Caki2 (cell line): ENCODE results near the gene GSTM1. TPM values are rescaled to one million over a fixed set of nuclear protein-coding genes. Genes with fewer than 3 reads are reported as not detected.
A peak's percentile ranks its signal among the peaks of the same experiment; 100 is the strongest.
"Not testable (repeated sequence)": the region's sequence is repeated elsewhere in the genome, so short reads cannot be mapped to it uniquely, and the experiment has no call there.

Source experiments
- DNase-seq: peaks from one replicate; pipeline ENCODE4 v3.0.0-alpha.2; 2015; ENCODE audit warnings: low read depth
- in situ Hi-C: cut with HindIII; loops from 2 replicates; pipeline ENCODE4 v1.10.0; 2016; ENCODE audit warnings: low sequenced_read_pairs, low pct_unique_long_range_greater_than_20kb, mixed read lengths
- total RNA-seq: library from RNA; depleted of rRNA; stranded (reverse); fragments of >200 nt; shearing (Covaris generic); gene quantifications from 2 replicates; pipeline ENCODE4 v1.2.3, GENCODE V29; 2014; ENCODE audit warnings: low replicate concordance

The GSTM1 gene
- total RNA-seq, 1 experiment from 2014 or later = not detected

- in situ Hi-C loops = no loop called here
- peak; percentile 6 for DNase-seq
Measured at GRCh38 chr1:109658533-109659042, 29.0 kb upstream of the GSTM1 start.

- in situ Hi-C loops = no loop called here
- peak; percentile 8 for DNase-seq
Measured at GRCh38 chr1:109659145-109659544, 28.5 kb upstream of the GSTM1 start.

DNA sequence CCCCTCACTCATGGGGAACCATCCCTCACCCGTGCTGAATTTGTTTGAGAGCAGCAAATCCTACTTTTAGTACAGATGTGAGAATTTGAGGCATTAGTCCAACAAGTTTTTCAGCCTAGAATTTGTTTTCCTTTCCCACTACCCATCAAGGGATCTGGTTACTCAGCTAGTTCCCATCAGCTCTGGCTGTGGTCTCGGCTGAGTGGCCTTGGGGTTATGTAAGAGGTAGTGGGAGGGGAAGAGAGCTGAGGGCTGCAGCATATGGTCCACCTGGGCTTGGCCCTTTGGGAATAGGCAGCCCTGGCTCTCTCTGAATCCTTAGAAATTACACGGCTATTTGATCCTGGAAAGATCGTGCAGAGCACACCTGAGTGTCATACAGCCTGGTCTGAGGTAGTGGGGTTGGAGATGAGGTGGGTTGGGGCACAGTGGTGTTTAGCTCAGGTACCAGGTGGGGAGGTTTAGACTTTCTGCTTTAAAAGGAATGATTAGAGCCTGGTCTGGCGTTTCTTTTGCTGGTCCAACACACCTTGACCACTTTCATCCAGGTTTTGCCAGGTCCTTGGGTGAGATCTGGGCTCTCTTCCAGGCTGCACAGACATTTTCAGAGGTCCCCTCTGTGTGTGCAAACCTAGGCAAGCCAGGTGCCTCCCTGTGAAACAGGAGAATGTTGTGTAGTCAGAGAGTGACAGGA, 27.5 kb upstream of the GSTM1 start:
- DNase-seq = peak; percentile 23
- in situ Hi-C loops = no loop called here

DNA sequence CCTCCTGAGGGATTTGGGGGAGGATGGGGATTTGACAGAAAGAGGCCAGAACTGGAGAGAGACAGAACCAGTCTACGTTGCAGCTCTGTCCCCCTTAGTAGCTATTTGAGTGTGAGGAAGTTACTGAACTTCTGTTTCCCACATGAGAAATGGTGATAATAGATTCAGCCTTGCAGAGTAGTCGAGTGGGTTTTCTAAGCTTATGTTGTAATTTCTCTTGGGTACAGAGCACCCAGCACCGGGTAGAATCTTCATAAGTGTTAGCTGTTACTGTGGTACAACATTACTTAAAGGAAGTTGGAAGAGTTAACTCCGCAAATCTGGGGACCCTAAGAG, 27.0 kb upstream of the GSTM1 start:
- DNase-seq, in situ Hi-C loops: not testable (repeated sequence)

DNA sequence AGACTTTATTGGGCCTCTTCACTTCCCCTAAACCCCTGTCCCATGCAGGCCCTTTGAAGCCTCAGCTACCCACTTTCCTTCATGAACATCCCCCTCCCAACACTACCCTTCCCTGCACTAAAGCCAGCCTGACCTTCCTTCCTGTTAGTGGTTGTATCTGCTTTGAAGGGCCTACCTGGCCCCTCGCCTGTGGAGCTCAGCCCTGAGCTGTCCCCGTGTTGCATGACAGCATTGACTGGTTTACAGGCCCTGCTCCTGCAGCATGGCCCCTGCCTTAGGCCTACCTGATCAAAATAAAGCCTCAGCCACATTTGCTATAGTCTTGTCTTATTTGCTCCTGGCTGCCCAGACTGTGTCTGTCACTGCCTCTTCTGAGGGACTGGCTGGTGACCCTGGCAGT, 26.2 kb upstream of the GSTM1 start:
- in situ Hi-C loops = no loop called here
- DNase-seq = no peak

GRCh38 chr1:109664671-109665070, 22.9 kb upstream of the GSTM1 start:
- no peak for DNase-seq
- in situ Hi-C loops = no loop called here

- in situ Hi-C loops = no loop called here
- no peak for DNase-seq
Measured at GRCh38 chr1:109667452-109668122, 20.0 kb upstream of the GSTM1 start, which contains the start of gene GSTM2. Gene GSTM2 (plus strand): TSS chr1:109668057. CDS start chr1:109668116, 59 bp downstream.

- DNase-seq = no peak
- in situ Hi-C loops = no loop called here
Measured at GRCh38 chr1:109668123-109668775, 19.4 kb upstream of the GSTM1 start.

GRCh38 chr1:109669246-109669948, 18.2 kb upstream of the GSTM1 start:
- in situ Hi-C loops = no loop called here
- no peak for DNase-seq

DNA sequence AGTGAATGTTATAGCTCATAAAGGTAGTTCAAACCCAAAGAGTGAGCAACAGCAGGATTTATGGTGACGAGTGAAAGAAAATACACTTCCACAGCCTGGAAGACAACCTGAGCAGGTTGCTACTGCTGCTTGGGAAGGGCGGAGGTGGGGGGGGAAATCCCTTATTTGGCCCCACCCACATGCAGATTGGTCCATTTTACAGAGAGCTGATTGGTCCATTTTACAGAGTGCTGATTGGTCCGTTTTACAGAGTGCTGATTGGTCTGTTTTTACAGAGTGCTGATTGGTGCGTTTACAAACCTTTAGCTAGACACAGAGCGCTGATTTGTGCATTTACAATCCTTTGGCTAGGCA, 17.7 kb upstream of the GSTM1 start:
- DNase-seq, in situ Hi-C loops: not testable (repeated sequence)

- DNase-seq = no peak
- in situ Hi-C loops = no loop called here
Measured at GRCh38 chr1:109671067-109671466, 16.6 kb upstream of the GSTM1 start.

DNA sequence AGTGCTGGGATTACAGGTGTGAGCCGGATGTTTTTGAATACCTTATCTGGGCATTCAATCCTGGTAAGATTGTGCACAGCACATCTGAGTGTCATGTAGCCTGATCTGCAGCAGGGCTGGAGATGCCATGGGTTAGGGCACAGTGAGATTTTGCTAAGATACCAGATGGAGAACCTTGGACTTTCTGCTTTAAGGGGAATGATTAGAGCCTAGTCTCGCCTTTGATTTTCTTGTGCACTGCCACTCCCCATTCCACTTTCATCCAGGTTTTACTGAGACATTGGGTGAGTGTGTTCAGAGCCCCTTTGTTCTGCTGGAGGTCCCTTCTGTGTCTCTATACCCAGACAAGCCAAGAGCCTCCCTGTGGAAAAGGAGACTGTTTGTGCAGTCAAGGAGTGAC, 13.8 kb upstream of the GSTM1 start:
- DNase-seq = not testable (repeated sequence)

DNA sequence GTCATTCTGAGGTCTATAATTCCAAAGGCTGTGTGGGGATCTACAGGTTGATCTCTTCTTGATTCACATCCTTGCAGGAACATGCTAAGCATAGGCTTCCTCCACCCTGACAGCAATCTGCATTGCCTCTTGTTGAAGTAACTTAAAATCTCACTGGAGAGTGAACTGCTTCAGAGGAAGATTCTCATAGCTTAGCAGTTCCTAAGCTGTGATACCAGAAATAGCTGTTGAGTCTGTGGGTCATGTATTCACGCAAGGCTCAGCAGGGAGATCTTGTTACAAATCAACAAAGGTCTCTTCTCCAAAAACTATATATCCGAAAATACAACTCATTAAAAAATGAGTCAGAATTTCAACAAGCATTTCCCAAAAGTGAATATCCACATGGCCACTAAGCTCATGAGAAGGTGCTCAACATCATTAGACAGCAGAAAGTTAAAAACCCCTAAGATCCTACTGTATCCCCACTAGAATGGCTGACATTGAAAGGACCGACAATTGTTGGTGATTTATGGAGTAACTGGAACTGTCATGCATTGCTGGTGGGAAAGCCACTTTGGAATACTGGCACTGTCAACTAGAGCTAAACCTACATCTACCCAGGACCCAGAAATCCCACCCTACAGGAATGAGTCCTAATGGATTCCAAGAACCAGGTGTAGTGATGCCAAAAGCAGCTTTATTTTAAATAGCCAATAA, 10.8 kb upstream of the GSTM1 start:
- DNase-seq, in situ Hi-C loops: not testable (repeated sequence)

More for the DNA sequence above, 13.8 kb upstream of the GSTM1 start:
- in situ Hi-C loops = not testable (repeated sequence)

DNA sequence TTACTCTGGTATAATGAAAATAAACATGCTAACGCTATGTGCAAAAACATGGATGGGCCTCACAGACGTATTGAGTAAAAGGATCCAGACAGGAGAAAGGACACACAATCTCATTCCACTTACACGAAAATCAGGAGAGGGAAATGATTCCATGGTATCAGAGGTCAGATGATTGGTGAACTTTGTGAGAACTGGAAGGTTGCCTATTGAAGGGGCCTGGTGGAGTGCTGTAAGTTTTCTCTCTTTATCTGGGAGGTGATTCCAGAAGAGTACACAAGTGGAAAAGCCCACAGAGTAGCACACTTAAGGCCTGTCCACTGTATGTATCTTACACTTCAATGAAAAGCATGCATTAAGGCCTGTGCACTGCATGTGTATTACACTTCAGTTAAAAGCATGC, 10.2 kb upstream of the GSTM1 start:
- no peak for DNase-seq
- in situ Hi-C loops = no loop called here

DNA sequence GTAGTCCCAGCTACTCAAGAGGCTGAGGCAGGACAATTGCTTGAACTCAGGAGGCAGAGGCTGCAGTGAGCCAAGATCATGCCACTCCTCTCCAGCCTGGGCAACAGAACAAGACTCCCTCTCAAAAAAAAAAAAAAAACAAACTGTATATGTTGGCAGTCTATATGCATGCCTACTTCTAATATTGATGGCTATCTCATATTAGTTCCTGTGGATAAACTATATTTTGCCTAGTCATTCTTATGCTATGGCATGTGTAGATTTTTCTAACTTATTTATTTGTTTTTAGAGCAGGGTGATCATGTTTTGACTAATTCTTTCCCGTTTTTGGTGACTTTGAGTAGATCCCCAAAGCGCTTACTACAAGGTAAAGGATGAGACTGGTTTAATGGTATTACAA, 9.0 kb upstream of the GSTM1 start:
- DNase-seq = not testable (repeated sequence)

DNA sequence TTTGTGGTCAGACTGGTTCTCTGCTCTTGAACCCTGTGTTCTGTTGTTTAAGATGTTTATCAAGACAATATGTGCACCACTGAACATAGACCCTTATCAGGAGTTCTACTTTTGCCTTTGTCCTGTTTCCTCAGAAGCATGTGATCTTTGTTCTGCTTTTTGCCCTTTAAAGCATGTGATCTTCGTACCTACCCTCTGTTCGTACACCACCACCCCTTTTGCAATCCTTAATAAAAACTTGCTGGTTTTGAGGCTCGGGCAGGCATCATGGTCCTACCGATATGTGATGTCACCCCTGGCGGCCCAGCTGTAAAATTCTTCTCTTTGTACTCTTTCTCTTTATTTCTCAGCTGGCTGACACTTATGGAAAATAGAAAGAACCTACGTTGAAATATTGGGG, 2.8 kb upstream of the GSTM1 start:
- in situ Hi-C loops, DNase-seq: not testable (repeated sequence)

More for the DNA sequence above, 9.0 kb upstream of the GSTM1 start:
- in situ Hi-C loops = not testable (repeated sequence)

DNA sequence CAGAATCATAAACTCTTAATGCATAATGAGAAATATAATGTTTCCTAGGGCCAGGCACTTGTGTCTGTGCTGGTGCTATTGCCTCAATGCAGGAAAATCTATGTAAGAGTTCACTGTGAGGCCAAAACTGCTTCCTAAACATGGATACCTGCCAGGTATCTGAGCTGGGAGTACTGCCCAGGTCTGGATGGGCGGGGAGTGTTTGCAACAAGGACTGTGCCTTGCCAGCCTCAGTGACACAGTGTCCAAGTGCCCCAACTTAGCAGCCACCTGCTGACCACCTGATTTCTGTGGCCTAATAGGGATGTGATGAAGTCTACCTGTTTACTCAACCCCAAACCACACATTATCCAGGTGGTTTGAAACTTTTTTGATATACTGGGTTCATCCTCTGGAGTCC, 2.2 kb upstream of the GSTM1 start:
- in situ Hi-C loops, DNase-seq: not testable (repeated sequence)

GRCh38 chr1:109685890-109686289, 1.7 kb upstream of the GSTM1 start:
- DNase-seq, in situ Hi-C loops: not testable (repeated sequence)
